Neuronal stem cell (in vitro differentiated cells): ENCODE results near the gene CIAO2A.
"Not testable (repeated sequence)": the region's sequence is repeated elsewhere in the genome, so short reads cannot be mapped to it uniquely, and the experiment has no call there.

Experiments
- DNase-seq: peaks from one replicate; pipeline ENCODE4 v3.0.0-alpha.2; 2013; ENCODE audit warnings: low spot score
- H2AFZ ChIP-seq: one replicate; pipeline ENCODE4 v1.6.1; 2013; ENCODE audit warnings: mild to moderate bottlenecking, low read length, inconsistent platforms
- H2AK5ac ChIP-seq: 2 replicates; pipeline ENCODE4 v1.6.1; 2013; ENCODE audit warnings: low read depth, mild to moderate bottlenecking, inconsistent platforms, low read length, moderate library complexity, mixed read lengths
- H2BK120ac ChIP-seq: 2 replicates; pipeline ENCODE4 v1.6.1; 2013; ENCODE audit warnings: low read depth, mild to moderate bottlenecking, inconsistent platforms, low read length, moderate library complexity, mixed read lengths
- H2BK12ac ChIP-seq: one replicate; pipeline ENCODE4 v1.6.1; 2013; ENCODE audit warnings: low read length, inconsistent platforms
- H2BK15ac ChIP-seq: 2 replicates; pipeline ENCODE4 v1.6.1; 2013; ENCODE audit warnings: mild to moderate bottlenecking, low read length, inconsistent platforms, mixed read lengths
- H2BK5ac ChIP-seq: one replicate; pipeline ENCODE4 v1.6.1; 2013; ENCODE audit warnings: inconsistent platforms, mild to moderate bottlenecking, low read length, moderate library complexity
- H3K14ac ChIP-seq: one replicate; pipeline ENCODE4 v1.6.1; 2013; ENCODE audit warnings: low read length, inconsistent platforms
- H3K18ac ChIP-seq: 2 replicates; pipeline ENCODE4 v1.6.1; 2013; ENCODE audit warnings: low read length, inconsistent platforms
- H3K23ac ChIP-seq: 2 replicates; pipeline ENCODE4 v1.6.1; 2013; ENCODE audit warnings: low read depth, mild to moderate bottlenecking, mixed read lengths, low read length, inconsistent platforms; ENCODE audit not compliant: poor library complexity
- H3K27ac ChIP-seq: replicated peaks from 3 replicates; pipeline ENCODE4 v1.5.1; 2013; ENCODE audit warnings: low read length, inconsistent platforms
- H3K27me3 ChIP-seq, 3 experiments: 2 replicates each; pipeline ENCODE4 v1.6.1; 2013; ENCODE audit warnings: low read length in 3 of 3, mild to moderate bottlenecking in 2 of 3, inconsistent platforms in 1 of 3, low read depth in 1 of 3, mixed read lengths in 1 of 3, moderate library complexity in 1 of 3; ENCODE audit not compliant: control insufficient read depth in 3 of 3, insufficient read depth in 3 of 3
- H3K36me3 ChIP-seq, 2 donors: replicated peaks in 1 of 2; 2 replicates each; pipeline ENCODE4 v1.6.1; 2013; ENCODE audit warnings: low read length in 2 of 2; ENCODE audit not compliant: control insufficient read depth in 2 of 2, insufficient read depth in 2 of 2
- H3K4ac ChIP-seq: 2 replicates; pipeline ENCODE4 v1.6.1; 2013; ENCODE audit warnings: inconsistent platforms, mild to moderate bottlenecking, low read length, moderate library complexity
- H3K4me1 ChIP-seq, 2 donors: 1 replicate in 1 of 2; 2 replicates in 1 of 2; pipeline ENCODE4 v1.6.1; 2013; ENCODE audit warnings: low read length in 2 of 2, low read depth in 1 of 2; ENCODE audit not compliant: control insufficient read depth in 2 of 2, insufficient read depth in 1 of 2
- H3K4me2 ChIP-seq: one replicate; pipeline ENCODE4 v1.6.1; 2013; ENCODE audit warnings: mild to moderate bottlenecking, low read length, inconsistent platforms; ENCODE audit not compliant: insufficient read depth, poor library complexity, severe bottlenecking
- H3K4me3 ChIP-seq, 2 donors: 2 replicates each; pipeline ENCODE4 v1.5.1; 2013; ENCODE audit warnings: low read length in 2 of 2, mild to moderate bottlenecking in 2 of 2, inconsistent platforms in 1 of 2, moderate library complexity in 1 of 2
- H3K79me1 ChIP-seq: one replicate; pipeline ENCODE4 v1.6.1; 2013; ENCODE audit warnings: low read depth, mild to moderate bottlenecking, inconsistent platforms, low read length, moderate library complexity
- H3K9ac ChIP-seq: one replicate; pipeline ENCODE4 v1.6.1; 2013; ENCODE audit warnings: mild to moderate bottlenecking, low read depth, low read length, inconsistent platforms; ENCODE audit not compliant: poor library complexity
- H3K9me3 ChIP-seq, 2 donors: replicated peaks in 1 of 2; 2 replicates each; pipeline versions ENCODE3 to v1.6.1; 2013; ENCODE audit warnings: low read length in 2 of 2, mild to moderate bottlenecking in 2 of 2, inconsistent platforms in 1 of 2, low read depth in 1 of 2, mixed read lengths in 1 of 2, moderate library complexity in 1 of 2; ENCODE audit not compliant: control insufficient read depth in 2 of 2, insufficient read depth in 1 of 2
- H4K8ac ChIP-seq: one replicate; pipeline ENCODE4 v1.6.1; 2013; ENCODE audit warnings: low read depth, mild to moderate bottlenecking, inconsistent platforms, low read length, moderate library complexity
- H4K91ac ChIP-seq: one replicate; pipeline ENCODE4 v1.6.1; 2013; ENCODE audit warnings: low read length, low read depth, mild to moderate bottlenecking, inconsistent platforms; ENCODE audit not compliant: poor library complexity
- WGBS, 2 donors: extraction: QIAGEN DNeasy Blood & Tissue Kit; methylation state at CpG; one replicate each; pipeline ENCODE4 v1.1.7; 2013; ENCODE audit warnings: missing lambda C conversion rate in 2 of 2, mixed read lengths in 1 of 2; ENCODE audit not compliant: insufficient read length in 2 of 2, insufficient replicate concordance in 1 of 2; ENCODE audit errors: extremely low coverage in 2 of 2; 5-methylcytosine and 5-hydroxymethylcytosine counted together

CIAO2A gene

DNA sequence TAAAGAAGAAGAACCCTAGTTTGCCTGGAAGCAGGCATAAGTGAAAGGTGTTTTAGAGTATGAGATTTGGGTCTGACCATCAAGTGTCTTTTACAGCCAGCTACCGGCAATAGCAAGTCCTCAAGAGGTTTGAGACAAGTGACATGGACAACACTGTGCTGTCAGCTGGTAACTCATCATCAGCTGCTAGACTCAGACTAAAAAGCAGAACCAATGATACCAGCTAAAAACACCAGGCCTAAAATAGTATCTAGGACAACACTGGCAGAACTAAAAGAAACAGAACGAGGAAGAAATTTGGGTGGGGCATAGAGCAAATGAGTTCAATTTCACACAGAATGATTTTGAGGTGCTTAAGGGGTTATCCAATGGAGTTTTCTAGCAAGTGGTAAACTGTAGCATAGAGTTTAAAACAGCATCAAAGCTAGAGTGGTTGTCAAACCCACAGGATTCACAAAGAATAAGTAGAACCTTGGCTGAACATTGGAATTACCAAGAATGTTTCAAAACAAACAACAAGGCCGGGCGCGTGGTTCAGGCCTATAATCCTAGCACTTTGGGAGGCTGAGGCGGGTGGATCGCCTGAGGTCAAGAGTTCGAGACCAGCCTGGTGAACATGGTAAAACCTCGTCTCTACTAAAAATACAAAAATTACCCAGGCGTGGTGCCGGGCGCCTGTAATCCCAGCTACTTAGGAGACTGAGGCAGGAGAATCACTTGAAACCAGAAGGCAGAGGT lies 3.9 kb downstream of the CIAO2A start:
- Histone ChIP-seq H3K9ac (no peak overlapping the region), H4K8ac (no peak overlapping the region), H3K79me1 (peaks cover 3% of the 10 kb centered on the region), H3K18ac (no peak overlapping the region), H2BK5ac (no peak overlapping the region), H3K4me3 (no peak overlapping the region), H3K14ac (no peak overlapping the region), H4K91ac (no peak overlapping the region), H3K27me3 (peaks cover 0 to 2% (median 0%) of the 10 kb centered on the region in 3 experiments), H3K36me3 (peaks cover 8 to 45% of the 10 kb centered on the region in 2 donors), H3K4me1 (peaks cover 4 to 6% of the 10 kb centered on the region in 2 donors), H2BK120ac (no peak overlapping the region), H3K27ac (no peak overlapping the region), H3K4ac (no peak overlapping the region), H3K4me2 (no peak overlapping the region), H3K9me3 (peaks cover 2 to 8% of the 10 kb centered on the region in 2 donors), H2AK5ac (no peak overlapping the region), H2BK15ac (no peak overlapping the region), H2AFZ (no peak overlapping the region), H3K23ac (no peak overlapping the region), H2BK12ac (no peak overlapping the region)
- WGBS, 2 donors = no CpG with 5 or more reads among the region's 12 CpGs
- no peak for DNase-seq

DNA sequence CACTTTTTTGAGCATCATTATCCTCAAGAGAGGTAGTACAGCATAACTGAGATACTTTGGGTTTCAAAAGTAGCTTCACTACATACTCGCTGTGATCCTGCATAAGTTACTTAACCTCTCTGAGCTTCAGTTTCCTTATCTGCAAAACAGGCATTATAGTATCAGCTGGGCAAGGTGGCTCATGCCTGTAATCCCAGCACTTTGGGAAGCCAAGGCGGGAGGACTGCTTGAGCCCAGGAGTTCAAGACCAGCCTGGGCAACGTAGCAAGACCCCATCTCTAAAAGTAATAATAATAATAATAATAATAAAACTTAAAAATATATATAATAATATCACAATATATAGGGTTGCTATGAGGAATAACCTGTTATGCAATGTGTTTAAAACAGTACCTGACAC lies 10.9 kb downstream of the CIAO2A start:
- no peak overlapping the region for H4K91ac ChIP-seq
- peaks cover 0 to 2% of the 10 kb centered on the region in 2 donors for H3K9me3 ChIP-seq
- no peak overlapping the region for H3K18ac ChIP-seq
- H3K79me1 ChIP-seq = no peaks in the 10 kb centered on the region
- no peak overlapping the region for H2BK15ac ChIP-seq
- H3K23ac ChIP-seq = no peak overlapping the region
- H3K36me3 ChIP-seq = peaks cover 4 to 57% of the 10 kb centered on the region in 2 donors
- WGBS, 2 donors = no CpG with 5 or more reads among the region's 3 CpGs
- H2BK5ac ChIP-seq = no peak overlapping the region
- H3K14ac ChIP-seq = no peak overlapping the region
- no peak overlapping the region for H2BK120ac ChIP-seq
- no peak overlapping the region for H3K9ac ChIP-seq
- H3K4me3 ChIP-seq = no peak overlapping the region
- no peak overlapping the region for H2BK12ac ChIP-seq
- H3K27ac ChIP-seq = no peak overlapping the region
- H2AFZ ChIP-seq = no peak overlapping the region
- H3K4me1 ChIP-seq = no peaks in the 10 kb centered on the region
- no peak overlapping the region for H3K4me2 ChIP-seq
- no peak overlapping the region for H3K4ac ChIP-seq
- H4K8ac ChIP-seq = no peak overlapping the region
- DNase-seq = no peak
- no peak overlapping the region for H2AK5ac ChIP-seq
- no peaks in the 10 kb centered on the region for H3K27me3 ChIP-seq

DNA sequence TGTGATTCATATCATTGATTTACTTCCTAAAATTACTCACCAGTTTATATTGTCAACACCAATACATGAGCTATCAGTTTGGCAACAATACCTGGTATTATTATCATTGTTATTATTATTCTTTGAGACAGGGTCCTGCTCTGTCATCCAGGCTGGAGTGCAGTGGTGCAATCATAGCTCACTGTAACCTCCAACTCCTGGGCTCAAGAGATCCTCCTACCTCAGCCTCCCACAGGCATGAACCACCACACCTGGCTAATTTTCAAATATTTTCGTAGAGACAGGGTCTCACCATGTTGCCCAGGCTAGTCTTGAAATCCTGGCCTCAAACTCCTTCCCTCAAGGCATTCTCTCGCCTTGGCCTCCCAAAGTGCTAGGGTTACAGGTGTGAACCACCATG lies 20.1 kb downstream of the CIAO2A start:
- not testable (repeated sequence) for H4K91ac ChIP-seq, H3K9me3 ChIP-seq, H3K27ac ChIP-seq, H2AK5ac ChIP-seq, H4K8ac ChIP-seq, H3K23ac ChIP-seq, H3K4me2 ChIP-seq, H2BK15ac ChIP-seq, H2BK120ac ChIP-seq, H3K18ac ChIP-seq, H3K9ac ChIP-seq, H2BK12ac ChIP-seq, DNase-seq, H3K4ac ChIP-seq, H2BK5ac ChIP-seq, H3K4me3 ChIP-seq, H3K4me1 ChIP-seq, H3K27me3 ChIP-seq, H2AFZ ChIP-seq, H3K14ac ChIP-seq, H3K79me1 ChIP-seq
- no CpG with 5 or more reads among the region's 2 CpGs for WGBS, 2 donors
- peaks cover 5 to 50% of the 10 kb centered on the region in 2 donors for H3K36me3 ChIP-seq

DNA sequence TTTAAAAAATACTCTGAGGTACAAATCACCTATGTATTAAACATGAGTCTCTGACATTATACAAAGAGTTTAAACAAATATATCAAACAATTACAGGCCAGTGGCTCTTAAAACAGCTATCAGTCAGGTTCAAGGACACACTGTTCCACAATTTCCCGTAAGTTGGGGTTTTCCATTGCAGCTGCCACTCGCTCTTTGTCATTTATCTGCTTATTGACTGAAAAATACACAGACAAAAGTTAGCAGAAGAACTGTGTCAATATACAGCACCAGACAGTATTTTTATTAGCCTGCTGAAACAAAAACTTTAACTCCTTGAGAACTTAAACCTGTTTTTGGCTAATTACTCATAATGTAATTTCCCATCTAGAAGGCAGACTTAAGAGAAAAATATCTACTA lies 20.8 kb downstream of the CIAO2A start:
- no CpG with 5 or more reads among the region's 2 CpGs for WGBS, 2 donors

More for the DNA sequence above, 20.8 kb downstream of the CIAO2A start:
- no peaks in the 10 kb centered on the region for H3K27me3 ChIP-seq
- H2AK5ac ChIP-seq = no peak overlapping the region
- no peaks in the 10 kb centered on the region for H3K79me1 ChIP-seq
- DNase-seq = no peak
- H2BK120ac ChIP-seq = no peak overlapping the region
- no peak overlapping the region for H3K18ac ChIP-seq
- H2BK15ac ChIP-seq = no peak overlapping the region
- no peak overlapping the region for H3K4ac ChIP-seq
- no peak overlapping the region for H3K27ac ChIP-seq
- peaks cover 0 to 2% of the 10 kb centered on the region in 2 donors for H3K9me3 ChIP-seq
- no peak overlapping the region for H3K14ac ChIP-seq
- no peak overlapping the region for H4K91ac ChIP-seq
- no peak overlapping the region for H2BK5ac ChIP-seq
- no peak overlapping the region for H3K23ac ChIP-seq
- H3K9ac ChIP-seq = no peak overlapping the region
- H3K4me3 ChIP-seq = no peak overlapping the region
- H3K36me3 ChIP-seq = peaks cover 5 to 49% of the 10 kb centered on the region in 2 donors
- H2BK12ac ChIP-seq = no peak overlapping the region
- no peak overlapping the region for H4K8ac ChIP-seq
- no peak overlapping the region for H3K4me2 ChIP-seq
- H3K4me1 ChIP-seq = no peaks in the 10 kb centered on the region
- no peak overlapping the region for H2AFZ ChIP-seq
